Suppressor macrophage treated with lipopolysaccharide for 1 hour (primary cell): ENCODE results near the gene APOL3.
"Not testable (repeated sequence)": the region's sequence is repeated elsewhere in the genome, so short reads cannot be mapped to it uniquely, and the experiment has no call there.

Source experiments
- DNase-seq, 3 donors: peaks; one replicate each; pipeline ENCODE4 v3.0.0-alpha.2; 2020 to 2022

APOL3 gene

DNA sequence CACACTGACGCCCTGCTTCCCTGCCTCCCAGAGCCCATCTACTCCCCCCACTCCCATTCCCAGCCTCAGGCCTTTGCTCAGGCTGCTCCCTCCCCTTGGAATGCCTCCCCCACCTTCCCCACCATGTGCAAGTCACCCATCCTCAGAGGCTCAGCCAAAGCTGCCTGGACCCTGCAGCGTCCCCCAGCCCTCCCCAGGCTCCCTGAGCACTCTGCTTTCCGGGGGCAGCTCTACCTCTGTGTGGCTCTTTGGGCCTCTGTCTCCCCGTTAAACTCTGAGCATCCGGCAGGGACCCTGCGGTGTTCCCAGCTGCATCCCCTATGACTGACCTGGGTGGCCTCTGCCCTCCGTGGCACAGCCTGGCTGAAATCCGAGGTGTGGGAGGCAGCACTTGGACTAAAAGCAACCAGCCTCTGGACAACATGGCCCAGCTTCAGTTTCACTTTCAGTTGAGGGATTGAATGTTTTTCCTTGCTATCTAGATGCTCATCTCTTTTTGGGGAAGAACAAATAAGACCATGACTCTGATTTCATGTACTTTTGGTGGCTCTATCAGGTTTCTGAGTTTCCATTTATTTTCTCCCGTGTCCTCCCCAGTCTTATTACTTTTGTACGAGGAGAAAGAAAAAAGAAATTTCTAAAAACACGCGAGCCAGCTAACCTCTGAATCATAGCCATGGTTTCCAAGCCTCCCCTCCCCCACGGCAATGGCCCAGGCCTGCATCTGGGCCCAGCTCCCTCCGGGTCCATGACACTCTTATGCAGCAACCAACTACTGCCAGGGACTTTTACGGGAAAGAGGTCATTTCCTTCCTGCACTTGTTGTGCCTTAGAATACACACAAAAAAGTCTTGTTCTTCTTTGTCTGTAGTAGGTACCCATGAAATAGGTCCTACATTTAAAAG is 3.8 kb downstream of the APOL3 start:
- DNase-seq, result peak; percentile 95 to 96 (median 95)

DNA sequence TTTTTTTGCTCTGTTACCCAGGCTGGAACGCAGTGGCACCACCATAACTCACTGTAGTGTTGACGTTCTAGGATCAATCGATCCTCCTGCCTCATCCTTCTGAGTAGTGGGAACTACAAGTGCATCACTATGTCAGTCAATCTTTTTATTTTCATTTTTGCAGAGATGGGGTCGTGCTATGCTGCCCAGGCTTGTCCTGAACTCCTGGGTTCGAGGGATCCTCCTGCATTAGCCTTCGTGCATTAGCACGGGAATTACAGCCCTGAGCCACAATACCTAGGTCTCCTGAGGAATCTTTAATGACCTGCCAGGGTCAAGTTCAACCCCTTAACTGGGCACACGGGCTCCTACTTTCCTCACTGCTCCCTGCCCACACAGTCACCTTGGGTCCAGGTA is 4.4 kb downstream of the APOL3 start:
- DNase-seq, result no peak

DNA sequence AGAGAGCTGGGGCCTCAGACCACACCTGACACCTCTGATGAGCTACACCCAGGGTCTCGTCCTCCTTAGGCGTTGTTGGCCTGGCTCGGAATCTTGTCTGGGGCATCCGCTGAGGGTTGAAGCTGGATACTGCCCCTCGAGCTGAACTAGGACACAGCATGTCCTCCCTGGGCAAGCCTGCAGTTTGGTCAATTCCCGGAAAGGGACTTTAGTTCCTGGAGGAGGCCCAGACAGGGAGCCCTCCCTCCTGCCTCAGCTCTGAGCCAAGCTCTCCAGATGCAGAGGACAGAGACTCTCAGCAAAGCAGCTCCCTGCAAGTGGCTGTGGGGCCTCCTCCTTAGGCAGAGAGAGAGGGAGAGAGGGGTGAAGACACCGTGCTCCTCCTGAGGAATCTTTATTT is 4.9 kb downstream of the APOL3 start:
- no peak for DNase-seq

DNA sequence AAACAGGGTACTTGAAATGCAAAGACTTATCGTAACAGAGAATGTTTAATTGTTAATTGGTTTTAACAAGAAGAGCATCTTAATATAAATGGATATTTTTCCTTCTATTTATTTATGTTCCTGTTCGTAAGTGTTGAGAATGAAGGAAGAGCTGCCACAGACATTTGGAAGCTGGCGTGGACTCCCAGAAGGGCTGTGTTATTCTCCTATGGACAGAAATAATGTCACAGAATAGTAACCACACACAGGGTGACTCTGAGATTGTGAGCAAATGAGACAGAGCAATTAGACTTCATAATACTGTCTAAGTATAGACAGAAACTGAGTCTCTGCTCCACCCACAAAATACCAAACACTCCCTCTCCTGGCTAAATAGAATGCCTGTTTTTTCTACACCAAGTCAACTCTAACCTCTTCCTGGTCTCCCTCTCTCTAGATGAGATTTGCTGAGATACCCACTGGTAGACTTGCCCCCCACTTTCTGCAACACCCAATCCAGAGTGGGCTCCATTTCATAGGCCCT is 6.1 kb downstream of the APOL3 start:
- DNase-seq, result no peak

DNA sequence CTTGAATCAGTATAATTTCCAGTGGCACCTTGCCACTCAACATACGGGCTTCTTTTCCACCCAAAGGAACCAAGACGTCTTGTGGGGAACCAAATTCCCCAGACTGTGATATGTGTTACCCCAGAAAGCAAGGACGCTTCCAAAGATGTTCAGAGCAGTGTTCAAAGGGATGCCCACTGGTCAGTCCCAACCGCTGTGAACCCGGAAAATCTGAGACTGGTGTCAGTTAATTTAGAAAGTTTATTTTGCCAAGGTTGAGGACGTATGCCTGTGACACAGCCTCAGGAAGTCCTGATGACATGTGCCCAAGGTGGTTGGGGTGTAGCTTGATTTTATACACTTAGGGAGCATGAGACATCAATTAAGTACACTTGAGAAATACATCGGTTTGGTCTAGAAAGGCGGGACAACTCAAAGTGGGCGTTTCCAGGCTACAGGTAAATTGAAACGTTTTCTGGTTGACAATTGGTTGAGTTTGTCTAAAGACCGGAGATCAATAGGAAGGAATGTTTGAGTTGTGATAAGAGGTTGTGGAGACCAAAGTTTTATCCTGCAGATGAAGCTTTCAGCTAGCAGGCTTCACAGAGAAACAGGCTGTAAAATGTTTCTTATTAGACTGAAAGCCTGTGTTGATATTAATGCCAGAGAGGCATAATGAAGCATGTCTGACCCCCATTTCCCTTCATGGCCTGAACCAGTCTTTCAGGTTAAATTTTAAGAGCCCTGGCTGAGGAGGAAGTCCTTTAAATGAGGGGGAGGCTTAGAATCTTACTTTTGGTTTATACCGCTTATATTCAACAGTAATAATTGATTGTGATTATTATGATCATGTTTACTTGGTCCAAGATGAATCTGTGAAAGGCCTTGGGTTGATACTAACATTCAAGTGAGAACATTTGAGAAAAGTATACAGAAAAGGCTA is 6.8 kb downstream of the APOL3 start:
- no peak for DNase-seq

DNA sequence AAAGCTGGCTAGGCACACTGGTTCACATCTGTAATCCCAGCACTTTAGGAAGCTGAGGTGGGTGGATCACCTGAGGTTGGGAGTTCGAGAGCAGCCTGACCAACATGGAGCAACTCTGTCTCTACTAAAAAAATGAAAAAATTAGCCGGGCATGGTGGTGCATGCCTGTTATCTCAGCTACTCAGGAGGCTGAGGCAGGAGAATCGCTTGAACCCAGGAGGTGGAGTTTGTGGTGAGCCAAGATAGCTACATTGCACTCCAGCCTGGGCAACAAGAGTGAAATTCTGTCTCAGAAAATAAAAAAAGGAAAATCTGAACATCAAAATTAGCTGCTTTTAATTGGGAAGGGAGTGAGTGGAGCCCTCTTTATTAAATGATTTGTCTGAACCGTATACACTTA is 7.7 kb downstream of the APOL3 start:
- not testable (repeated sequence) for DNase-seq

DNA sequence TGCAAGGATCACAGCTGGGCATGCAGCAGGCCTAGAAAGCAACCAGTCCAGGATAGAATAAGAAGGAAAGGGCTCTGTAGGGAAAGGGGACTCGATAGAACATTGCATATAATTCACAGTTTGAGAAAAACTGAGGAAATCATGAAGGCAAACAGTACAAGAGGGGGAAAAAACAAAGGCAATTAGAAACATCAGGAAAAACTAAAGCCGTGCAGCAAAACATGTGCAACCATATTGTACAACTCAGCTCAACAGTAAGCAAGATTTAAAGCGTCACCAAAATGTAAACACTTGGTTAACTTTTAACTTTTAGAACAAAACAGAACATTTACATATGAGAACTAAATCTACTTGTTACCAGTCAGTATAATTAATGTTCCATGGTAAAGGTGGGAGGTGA is 8.5 kb downstream of the APOL3 start:
- no peak for DNase-seq

DNA sequence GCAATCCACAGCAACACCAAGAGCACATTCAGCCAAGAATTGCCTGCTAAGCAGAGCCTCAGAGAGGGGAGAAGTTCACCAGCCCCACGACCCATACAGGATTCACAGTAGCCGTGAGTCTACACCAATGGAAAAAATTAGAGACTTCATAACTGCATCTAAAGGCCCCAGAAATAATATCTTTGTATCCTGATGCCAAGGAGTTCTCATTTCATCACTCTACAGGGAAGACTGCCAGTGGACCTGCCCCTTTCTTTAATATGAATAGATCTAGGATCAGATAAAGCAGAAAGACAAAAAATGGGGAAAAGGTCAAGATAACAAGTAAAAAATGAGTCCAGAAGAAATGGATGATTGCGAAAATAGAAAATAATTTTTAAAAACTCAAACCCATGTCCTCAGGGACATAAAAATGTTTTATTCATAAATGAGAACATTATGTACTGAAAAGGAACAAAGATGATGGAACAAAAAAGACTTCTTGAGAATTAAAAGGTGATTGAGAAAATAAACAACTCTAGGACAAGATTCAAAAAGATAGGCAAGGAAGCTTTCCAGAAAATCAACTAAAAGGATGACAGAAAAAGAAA is 9.5 kb downstream of the APOL3 start:
- DNase-seq, result no peak

DNA sequence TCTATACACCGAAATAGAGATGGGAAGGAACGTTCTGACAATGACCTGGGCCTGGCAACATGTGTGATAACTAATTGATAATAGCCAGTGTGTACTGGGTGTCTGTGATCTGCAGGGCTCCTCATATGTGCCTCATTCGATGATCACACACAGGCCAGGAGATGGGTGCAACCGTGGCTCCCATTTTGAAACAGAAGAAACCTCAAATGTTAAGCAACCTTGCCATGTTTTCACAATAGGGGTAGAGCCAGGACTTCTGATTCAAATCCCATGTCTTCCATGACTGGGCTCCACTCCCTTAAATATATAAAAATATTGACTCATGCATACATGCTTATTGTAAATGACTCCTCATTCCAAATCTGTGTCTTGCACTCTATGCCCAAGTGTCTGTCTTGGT is 11.1 kb downstream of the APOL3 start:
- peak; percentile 50 to 71 (median 58) for DNase-seq

DNA sequence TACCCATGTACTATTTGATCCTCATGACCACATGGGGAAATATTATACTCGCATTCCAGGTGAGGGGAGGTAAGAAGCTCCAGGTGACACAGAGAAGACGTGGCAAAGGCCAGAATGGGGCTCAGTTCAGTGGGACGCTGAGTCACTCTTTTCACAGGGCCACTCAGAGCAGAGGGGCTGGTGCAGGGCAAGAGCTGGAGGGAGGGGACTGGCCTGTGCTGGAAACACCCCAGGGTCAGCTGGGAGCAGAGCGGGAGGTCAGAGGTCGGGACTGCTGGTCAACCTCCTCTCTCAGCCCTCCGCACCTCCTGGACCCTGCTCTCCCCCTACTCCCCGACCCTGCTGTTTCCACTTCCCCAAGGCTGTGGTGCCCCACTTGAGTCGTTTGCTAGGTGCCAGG is 12.1 kb downstream of the APOL3 start:
- DNase-seq, result no peak

DNA sequence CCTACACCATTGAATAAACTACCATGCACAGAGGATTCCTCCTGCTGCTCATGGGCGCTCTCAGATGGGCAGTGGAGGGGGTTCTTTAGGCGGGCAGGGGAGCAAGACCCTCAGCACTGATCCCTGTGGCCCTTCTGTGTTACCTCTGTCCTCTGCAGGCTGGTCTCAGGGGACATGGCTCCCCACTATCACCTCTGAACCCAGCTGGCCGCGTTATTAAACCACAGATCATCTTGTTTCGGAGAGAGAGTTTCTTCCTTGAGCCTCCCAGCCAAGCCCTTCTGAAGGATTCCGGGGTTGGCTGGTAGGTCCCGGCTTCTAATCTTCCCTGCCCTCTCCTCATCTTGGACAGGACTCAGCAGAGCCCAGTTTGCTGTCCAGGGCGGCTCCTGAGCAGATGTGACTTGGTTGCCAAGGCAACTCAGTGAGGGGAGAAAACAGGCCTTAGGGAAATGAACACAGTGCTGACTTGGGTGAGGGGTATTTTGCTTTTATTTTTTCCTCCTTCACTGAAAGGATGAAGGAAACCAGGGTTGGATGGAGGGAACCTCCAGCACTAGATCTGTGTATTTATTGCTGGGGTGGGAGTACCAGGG is 13.3 kb downstream of the APOL3 start:
- no peak for DNase-seq

DNA sequence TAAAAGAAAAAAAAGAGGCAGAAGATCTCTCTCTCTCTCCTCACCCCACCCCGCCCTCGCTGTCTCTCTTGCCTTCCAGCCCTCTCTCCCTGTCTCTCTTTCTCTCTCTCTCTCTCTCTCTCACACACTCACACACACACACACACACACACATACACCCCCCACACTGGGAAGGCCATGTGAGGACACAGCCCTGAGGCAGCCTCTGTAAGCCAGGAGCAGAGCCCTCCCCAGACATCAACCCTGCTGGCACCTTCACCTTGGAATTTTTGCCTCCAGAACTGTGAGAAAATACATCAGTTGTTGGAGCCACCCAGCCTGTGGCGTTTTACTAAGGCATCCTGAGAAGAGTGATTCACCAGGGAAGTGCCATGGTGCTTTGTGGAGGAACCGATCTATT is 14.7 kb downstream of the APOL3 start:
- DNase-seq, result no peak

DNA sequence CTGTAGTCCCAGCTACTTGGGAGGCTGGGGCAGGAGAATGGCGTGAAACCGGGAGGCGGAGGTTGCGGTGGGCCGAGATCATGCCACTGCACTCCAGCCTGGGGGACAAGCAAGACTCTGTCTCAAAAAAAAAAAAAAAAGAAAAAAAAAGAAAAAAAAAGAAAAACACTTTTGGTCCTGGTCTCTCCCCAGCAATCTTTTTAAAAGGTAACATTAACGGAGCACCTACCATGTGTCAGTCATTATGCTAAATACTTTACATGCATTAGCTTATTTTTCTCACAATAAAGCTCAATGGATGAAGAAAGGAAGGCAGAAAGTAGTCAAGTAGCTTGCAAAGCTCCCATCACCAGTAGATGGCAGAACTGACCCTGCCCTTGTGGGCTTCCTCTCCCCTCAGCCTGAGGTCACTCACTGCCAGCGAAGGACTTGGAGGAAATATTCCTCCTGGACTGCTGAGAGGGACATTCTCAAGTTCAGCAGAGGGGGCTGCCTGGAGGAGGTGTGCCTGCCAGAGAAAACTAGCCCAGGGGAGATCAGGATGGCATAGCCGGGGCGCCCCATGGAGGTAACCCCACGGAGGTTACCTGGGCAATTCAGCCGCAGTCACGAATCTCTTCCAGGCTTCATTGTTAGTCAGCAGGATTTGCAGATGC is 15.5 kb downstream of the APOL3 start:
- DNase-seq, result peak; percentile 78 to 81 (median 80)

DNA sequence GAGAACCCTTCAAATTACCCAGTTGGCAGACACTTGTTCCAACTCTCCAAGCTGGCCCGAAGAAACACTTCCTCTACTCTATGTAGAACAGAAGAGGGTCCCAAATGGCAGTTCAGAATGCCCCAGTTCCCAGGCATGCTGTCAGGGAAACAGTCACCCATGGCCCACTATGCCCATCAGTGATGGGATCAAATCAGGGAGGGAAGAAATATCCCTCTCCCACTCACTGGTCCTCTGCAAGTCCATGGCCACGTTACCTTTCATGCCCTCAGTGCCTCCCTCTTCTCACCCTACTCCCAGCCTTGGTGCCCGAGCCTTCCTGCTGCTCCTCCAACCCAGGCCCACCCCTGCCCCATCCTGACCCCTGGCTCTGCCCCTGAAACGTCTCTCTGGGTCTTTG is 16.6 kb downstream of the APOL3 start:
- no peak for DNase-seq

DNA sequence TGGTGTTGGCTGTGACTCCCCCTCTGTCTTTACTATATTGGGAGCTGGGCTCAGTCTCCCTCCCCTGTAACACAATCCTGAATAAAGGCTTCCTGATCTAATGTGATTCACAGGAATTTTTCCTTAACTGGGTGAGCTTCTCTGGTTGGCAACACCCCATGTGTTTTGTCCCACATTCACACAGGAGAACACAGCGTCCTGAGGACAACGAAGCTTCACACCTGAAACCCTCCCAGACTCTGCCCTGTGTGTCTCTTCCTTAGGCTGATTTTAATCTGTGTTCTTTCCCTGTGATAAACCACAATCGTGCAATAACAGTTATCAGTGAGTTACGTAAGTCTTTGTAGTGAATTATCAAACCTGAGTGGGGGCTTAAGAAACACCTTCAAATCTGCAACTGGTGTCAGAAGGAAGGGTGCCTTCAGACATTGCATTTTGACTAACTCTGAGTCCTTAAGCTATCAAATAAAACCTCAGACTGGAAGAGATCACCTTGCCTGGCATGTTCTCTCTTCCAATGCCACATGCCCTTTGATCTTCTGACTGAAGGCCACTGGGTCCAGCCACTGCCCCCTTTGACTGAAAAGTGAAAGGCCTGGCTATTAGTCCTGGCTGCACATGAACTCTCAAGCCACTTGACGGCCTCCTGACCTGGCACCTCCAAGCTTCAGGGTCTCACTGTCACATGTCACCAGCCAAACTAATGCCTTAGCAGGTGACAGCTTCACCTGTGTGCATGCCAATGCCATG is 17.3 kb downstream of the APOL3 start:
- no peak for DNase-seq

DNA sequence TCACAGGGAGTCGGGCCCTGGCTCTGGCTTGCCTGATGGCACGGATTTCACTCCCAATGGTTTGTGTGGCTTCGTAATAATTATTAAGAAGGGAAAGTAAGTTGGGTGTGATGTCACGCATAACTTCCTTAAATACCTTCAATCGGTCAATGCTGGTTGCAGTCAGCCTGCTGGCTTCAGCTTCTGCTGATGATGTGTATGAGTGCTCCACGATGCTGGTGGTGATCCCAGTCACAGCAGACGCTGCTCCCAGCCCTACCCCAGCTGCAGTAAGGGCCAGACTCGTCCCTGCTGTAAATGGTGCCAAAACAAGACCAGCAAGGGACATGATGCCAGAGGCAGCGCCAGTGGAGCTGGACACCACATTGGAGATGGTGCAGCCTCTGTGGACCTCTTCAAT is 19.1 kb downstream of the APOL3 start:
- no peak for DNase-seq

DNA sequence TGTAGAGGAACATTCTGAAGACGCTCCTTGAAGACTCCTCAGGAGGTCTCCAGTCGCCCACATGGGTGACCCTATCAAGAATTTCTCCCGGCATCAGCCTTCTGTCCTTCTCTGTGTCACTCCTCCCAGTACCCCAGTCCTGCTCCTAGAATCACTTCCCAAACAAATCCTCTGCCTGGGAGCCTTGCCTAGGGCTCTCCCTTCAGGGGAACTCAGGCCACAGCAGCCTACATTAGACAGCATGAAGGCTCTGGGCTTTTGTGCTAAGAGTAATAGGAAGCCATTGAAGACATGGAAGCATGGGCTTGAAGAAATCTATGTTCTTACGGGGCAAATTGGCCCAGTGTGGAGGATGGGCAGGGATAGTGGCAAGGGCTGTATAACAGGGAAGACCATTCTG is 21.8 kb downstream of the APOL3 start:
- not testable (repeated sequence) for DNase-seq

DNA sequence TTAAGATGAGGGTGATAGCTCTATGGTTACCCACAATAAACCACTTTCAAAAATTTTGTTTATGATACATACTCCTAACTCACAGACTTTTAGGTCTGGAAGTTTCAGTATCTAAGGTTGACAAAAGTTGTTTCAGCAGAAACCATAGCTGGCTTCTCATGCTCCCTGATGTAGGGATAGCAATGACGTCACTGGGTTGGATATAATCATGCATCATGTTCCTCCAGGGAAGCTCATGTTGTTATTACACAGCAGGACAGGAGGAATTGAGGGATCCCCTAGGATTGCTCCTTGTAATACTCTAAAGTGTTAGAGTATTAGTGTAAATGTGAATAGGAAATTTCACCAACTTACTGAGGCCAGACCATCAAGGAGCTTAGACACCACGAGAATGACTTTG is 23.6 kb downstream of the APOL3 start:
- DNase-seq, result peak in 1 of 3 donors; percentile 34

DNA sequence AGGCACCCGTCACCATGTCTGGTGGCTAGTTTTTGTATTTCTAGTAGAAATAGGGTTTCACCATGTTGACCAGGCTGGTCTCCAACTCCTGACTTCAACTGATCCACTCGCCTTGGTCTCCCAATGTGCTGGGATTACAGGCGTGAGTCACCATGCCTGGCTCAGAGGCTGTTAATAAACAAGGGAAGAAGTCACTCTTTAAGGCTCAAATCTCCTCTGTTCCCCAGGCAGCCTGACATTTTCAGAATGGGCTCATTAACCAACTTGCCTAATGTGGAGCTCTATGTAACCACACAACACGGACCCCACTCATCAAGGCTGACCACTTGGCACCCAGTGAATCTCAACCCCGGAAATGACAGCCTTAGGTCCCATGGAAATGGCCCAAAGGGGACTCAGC is 24.1 kb downstream of the APOL3 start:
- peak; percentile 27 to 47 (median 36) for DNase-seq

DNA sequence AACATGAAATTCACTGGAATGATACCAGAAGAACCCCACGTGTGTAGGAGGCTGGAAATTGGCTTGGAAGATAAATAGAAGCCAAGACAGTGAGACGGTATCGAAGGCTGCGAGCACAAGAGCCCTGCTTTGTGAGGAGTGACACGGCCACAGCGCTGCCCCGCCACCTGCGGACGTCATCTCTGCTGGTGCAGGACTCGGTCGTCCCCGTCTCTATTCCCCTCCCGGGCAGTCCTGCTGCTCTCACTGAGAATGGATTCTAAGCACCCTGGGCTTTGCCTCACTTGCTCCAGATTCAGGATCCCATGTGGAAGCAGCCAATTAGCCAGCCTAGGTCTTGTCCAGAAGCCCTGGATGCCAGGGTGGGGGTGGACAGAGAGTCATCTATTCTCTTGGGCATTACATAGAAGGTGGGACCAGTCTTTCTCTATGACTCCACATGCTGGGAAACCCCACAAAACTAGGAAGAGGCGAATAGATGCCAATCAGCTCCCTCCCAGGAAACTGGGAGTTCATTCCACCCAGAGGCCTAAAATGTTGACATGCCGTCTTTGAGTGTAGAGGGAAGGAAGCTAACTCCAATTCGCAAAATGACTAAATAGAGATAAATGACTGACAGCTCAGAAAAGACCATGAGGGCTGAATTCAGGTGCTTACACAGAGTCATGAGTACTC is 25.1 kb downstream of the APOL3 start:
- peak; percentile 53 to 77 (median 55) for DNase-seq

DNA sequence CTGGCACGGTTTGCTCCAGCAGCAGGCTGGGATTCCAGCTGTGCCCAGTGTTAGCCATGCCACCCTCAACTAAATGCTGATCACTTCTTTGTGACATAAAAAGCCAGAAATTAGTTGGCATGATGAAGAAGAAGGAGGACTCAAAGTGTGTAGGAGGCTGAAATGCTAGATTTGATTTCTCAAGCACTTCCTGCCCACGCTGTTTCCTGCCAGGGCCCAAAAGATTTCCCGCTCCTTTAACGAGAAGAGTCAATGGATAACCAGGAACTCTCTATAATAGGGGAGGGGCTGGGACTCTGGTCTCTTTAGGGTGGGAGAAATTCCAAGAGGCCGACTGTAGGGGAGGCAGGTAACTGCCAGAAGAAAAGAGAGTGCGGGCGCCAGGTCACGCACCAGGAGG is 26.4 kb downstream of the APOL3 start:
- DNase-seq, result peak; percentile 65 to 83 (median 75)
